Left colon (tissue), 2 donors: ENCODE results near the gene THAP9. TPM values are rescaled to one million over a fixed set of nuclear protein-coding genes. Genes with fewer than 3 reads are reported as not detected.

Source experiments
- ATAC-seq: fragments of 200-7000 bp; cut with Tn5 transposase; one replicate; pipeline ENCODE4 v1.9.1; 2020; ENCODE audit warnings: mild to moderate bottlenecking, moderate library complexity
- DNase-seq, 2 donors: peaks; one replicate each; pipeline ENCODE4 v3.0.0-alpha.2; 2020
- intact Hi-C, 2 donors: fragments of 100-400 bp; cut with DNase I in 1 of 2; cut with micrococcal nuclease in 1 of 2; formaldehyde crosslinking; loops; one replicate each; pipeline versions ENCODE4 v1.11.2 to v1.14.0; 2022; cut with DNase I, micrococcal nuclease
- total RNA-seq, 2 donors: library from RNA; stranded (reverse); fragmentation: NEBNext Ultra II Directional; extraction: Animal tissue kit (Norgen Biotek cat#: 25700); gene quantifications; one replicate each; pipeline ENCODE4 v1.2.1, GENCODE V29; 2021
- donor health status: DM: no; HTN: no; CAD: no.
- donor health status: DM: yes; HTN: yes; CAD: no.

The THAP9 gene
- total RNA-seq, 2 donors from 2014 or later: 2.4 to 2.5 TPM

DNA sequence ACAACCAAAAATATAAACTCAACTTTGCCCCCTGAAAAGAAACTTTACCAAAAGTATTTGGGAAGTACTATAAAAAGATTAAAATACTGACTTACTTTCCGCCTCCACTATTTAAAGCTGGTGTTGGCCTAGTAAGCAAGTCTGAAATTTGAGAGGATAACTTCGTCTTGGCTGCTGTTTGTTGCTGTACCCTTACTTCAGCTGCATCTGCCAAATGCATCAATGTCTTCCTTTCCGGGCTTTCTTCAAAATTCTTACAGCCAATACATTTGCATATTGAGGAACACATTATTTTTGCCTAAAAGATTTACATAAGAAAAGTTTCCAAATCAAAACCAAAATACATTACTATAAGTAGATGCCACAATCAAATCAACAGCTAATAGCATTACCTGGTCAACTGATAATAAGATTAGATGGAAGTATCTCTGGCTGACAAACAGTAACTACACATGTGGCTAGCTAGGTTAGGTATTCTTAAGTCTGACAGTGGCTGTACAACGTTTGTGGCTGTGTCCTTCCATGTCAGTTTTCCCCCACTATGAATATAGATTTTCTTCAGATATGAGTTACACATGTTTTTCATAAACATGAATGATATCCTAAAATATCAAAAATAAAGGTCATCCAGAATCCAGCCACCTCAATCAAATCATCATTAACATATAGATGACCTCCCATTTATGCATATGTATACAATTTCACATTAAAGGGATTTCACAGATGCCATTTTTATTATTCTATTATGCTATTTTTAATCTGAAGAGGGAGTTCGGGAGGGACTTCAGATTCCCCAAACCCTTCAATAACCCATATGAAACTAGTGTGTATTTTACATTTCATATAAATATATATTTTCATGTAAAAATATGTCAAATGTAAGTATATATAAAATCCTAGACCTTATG, 30.6 kb downstream of the THAP9 start:
- intact Hi-C loops: no loop called here
- ATAC-seq (no peak), DNase-seq (no peak)

DNA sequence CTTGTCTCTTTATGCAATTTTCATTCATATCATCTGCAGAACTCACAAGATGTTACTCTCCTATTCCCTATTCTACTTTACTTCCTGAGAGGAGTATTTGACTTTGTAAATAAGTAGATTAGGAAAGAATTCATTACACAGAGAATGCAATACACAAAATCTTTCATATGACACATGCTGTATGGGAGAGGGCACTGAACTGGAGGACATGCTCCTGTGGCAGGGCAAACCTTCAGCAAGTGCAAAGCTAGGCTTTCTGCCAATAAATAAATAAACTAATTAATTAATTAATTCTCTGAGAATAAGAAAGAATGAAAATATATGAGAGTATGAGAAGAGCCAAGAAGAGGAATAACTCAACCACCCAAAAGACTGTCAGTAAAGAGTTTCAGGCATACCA, 33.9 kb downstream of the THAP9 start:
- intact Hi-C loops: no loop called here
- ATAC-seq (no peak), DNase-seq (no peak)

DNA sequence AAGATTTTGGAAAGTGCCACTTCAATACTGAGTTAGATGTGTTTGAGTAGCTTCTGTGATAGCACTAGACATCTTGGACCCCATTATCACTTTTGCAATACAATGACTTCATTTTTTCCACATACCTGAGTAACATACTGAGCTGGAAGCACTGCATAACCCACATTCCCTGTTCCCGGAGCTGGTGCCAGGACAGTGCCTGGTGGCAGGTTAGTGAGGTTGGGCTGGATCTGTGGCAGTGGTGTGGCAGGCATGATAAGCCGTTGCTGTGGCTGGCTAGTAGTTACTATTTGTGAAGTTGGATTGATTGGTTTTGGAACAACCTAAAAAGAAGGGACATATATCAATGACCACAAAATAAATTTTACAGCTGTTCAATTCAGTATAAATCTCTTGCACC, 38.9 kb downstream of the THAP9 start:
- intact Hi-C loops: no loop called here
- no peak for DNase-seq
- ATAC-seq: no peak

DNA sequence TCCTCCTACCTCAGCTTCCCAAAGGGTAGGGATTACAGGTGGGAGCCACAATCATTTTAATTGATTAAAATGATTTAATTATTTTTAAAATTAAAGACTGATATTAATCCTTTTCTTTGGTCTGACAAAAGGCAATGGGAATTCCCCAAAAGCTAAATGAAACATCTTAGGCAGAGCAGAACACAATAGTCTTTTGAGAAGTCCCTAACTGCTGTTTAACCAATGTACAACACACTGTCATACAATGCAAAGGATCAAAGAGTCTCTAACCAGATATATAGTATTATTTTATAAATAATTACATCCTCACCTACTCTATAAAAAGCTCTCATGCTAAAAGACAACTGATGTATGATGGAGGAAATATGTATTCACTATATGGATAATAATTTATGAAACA, 47.0 kb downstream of the THAP9 start:
- intact Hi-C loops: no loop called here
- ATAC-seq (no peak), DNase-seq (no peak)

DNA sequence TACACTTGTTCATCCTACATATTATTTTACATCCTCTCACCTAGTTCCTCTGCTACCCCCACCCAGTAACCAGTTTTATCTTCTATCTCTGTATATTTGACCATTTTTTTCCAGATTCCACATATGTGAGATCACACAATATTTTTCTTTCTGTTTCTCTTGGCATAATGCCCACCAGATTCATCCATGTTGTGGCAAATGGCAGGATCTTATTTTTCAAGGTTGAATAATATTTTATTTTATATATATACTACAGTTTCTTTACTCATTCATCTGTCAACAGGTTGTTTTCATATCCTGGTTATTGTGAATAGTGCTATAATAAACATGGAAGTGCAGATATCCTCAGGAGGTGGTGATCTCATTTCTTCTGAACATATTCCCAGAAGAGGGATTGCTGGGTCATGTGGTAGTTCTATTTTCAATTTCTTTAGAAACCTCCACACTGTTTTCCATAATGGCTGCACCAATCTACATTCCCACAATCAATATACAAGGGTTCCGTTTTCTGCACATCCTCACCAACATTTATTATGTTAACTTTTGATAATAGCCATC, 48.2 kb downstream of the THAP9 start:
- intact Hi-C loops: no loop called here
- ATAC-seq (no peak), DNase-seq (no peak)

DNA sequence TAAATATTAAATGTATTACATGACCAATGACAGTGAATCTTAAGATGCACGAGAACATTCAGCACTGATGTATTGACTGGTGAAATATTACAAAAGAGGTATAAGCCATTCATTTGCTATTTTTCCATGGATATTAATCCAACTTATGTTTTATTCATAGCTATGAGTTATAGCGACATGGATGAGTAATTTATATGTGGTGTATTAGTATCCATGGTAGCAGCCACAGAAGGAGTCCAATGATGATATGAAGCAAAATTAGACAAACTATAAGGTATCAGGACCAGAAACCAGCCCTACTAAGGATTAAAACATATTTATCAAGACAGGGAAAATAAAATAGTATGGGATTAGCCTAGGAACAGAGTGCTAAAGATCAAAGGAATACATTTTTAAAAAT, 50.7 kb downstream of the THAP9 start:
- ATAC-seq (no peak), DNase-seq (no peak)
- intact Hi-C loops: no loop called here

DNA sequence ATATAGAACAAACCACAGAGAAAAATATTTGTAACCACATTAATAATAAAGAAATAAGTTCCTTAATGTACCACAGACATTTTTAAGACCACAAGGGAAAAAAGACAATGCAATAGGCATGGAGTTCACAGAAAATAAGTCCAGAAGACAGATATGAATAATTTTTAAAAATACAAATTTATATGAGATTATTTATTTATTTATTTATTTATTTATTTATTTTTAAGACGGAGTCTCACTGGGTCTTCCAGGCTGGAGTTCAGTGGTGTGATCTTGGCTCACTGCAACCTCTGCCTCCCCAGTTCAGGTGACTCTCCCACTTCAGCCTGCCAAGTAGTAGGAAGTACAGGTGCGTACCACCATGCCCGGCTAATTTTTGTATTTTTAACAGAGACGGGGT, 53.7 kb downstream of the THAP9 start:
- intact Hi-C loops: no loop called here
- no peak for ATAC-seq
- DNase-seq: no peak

DNA sequence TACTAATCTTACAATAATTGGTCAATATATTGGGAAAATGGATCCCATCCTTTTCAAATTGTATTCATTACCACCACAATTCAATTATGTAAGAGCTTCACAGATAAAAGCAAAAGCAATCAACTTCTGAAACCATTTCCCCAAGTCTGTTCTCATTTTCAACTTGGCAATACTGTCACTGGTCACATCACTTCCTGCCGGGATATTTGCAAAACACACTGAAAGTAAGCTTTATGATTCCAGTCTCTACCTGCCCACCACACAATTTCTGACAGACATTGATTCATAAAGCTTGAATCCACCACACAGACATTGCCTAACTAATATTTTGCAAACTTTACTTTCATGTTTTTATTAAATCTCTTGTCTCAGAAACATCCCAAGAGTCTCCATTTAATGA, 56.5 kb downstream of the THAP9 start:
- ATAC-seq (no peak), DNase-seq (no peak)
- intact Hi-C loops: no loop called here

DNA sequence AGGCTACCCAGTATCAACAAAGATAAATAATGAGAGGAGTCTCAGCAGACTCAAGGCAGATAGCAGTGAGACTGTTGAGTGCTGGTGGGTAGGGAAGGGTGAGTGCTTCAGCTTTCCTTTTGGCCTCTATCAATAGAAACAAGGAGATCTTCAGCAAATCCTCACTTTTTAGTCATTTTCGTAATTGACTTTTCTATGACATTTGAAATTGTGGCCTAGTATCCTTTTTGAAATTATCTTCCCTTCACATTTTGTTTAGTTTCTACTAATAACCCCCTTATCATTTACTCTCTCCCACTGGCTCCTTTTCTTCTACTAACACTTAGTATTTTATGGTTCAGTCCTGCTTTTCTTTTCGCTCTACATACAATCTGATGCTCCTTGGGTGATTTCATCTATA, 65.2 kb downstream of the THAP9 start:
- no peak for DNase-seq
- no peak for ATAC-seq
- intact Hi-C loops: no loop called here

DNA sequence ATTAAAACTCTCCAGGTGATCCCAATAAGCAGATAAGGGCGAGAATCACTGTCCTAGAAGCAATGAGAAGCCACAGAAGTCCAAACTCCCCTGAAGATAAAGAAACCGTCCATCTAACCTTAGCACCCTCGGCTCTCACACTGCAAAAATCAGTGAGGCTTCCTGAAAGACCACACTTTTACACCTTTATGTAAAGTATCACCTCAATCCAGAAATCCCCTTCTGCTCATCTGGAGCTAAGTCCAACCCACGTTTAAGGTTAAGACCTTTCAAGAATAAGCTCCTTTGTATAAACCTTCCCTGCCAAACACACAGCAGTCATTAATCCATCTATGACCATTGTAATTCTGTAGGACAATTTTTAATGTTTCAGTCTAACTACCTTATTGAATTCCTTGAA, 68.4 kb downstream of the THAP9 start:
- no peak for DNase-seq

DNA sequence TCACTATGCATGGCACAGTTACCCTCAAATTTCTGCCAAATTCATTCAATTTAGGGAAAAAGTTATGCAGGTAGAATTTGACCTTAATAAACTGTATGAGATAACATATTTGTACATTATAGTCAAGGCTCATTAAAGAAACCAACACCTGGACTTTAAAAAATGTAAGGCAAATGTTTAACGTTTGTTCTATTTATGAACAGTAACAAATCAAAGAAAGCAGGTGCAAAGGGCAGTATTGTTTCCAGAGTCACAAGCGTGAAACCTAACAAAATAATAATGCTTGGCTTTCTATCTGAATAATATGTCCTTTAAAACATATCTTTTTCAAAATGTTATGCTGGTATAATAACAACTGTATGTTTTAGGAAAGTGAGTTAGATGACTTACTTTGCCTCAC, 68.9 kb downstream of the THAP9 start:
- DNase-seq (no peak), ATAC-seq (peak; percentile 56)
- intact Hi-C loops: no loop called here

More for the DNA sequence above, 68.4 kb downstream of the THAP9 start:
- no peak for ATAC-seq
- intact Hi-C loops: no loop called here

Other genes with a start within 250 kb of the THAP9 start
- 1 to 10 TPM in 1 of 2 donors, under 1 TPM in 1; 0.98 to 3.2 TPM for gene SCD5, start 101.9 kb upstream of the THAP9 start, total RNA-seq
- 100 to 1,000 TPM; 172 to 176 TPM for gene SEC31A, start 9.6 kb upstream of the THAP9 start, total RNA-seq
- 10 to 100 TPM; 13.5 to 15.6 TPM for gene LIN54, start 110.1 kb downstream of the THAP9 start, total RNA-seq
- gene COPS4, start 134.4 kb downstream of the THAP9 start, total RNA-seq: 10 to 100 TPM; 22.9 to 23.7 TPM
- 1,000 to 10,000 TPM in 1 of 2 donors, 100 to 1,000 TPM in 1; 955 to 1,006 TPM for gene PLAC8, start 214.0 kb downstream of the THAP9 start, total RNA-seq